B cell (primary cell): Measurements from ENCODE around the gene OR2A12. TPM values are rescaled to one million over a fixed set of nuclear protein-coding genes. Genes with fewer than 3 reads are reported as not detected.

Source experiments
- ATAC-seq: fragments of 200-7000 bp; cut with Tn5 transposase; one replicate; pipeline ENCODE4 v1.10.0; 2021; ENCODE audit warnings: low read depth, mild to moderate bottlenecking, moderate number of reproducible peaks, moderate library complexity
- CTCF ChIA-PET: fragments of 350-600 bp; sonication (Branson Sonifier 250); formaldehyde crosslinking; loops from one replicate; lab custom pipeline; 2021; ENCODE audit warnings: antibody characterized with exemption, inconsistent platforms; lab: Charles Lee
- POLR2A ChIA-PET: fragments of 350-600 bp; sonication (Branson Sonifier 250); formaldehyde crosslinking; loops from one replicate; lab custom pipeline; 2021; ENCODE audit warnings: antibody characterized with exemption; lab: Charles Lee
- DNase-seq: peaks from one replicate; pipeline ENCODE4 v3.0.0; 2013
- H2AFZ ChIP-seq: 2 replicates; pipeline ENCODE4 v1.6.1; 2012; ENCODE audit warnings: mild to moderate bottlenecking, low read depth, low read length; ENCODE audit not compliant: insufficient read depth, poor library complexity, severe bottlenecking
- H3K27ac ChIP-seq, 2 donors: 1 replicate in 1 of 2; 2 replicates in 1 of 2; pipeline ENCODE4 v1.5.1; 2012 to 2013; ENCODE audit warnings: low read length in 2 of 2, mild to moderate bottlenecking in 2 of 2, moderate library complexity in 1 of 2
- H3K27me3 ChIP-seq, 4 experiments: fragments of 200-600 bp in 1 of 4; sonication (generic) in 1 of 4; replicated peaks in 1 of 4; 1 replicate in 2 of 4; 2 replicates in 2 of 4; pipeline versions ENCODE4 v1.6.1 to v1.7.0; 2013 to 2016; ENCODE audit warnings: low read length in 3 of 4, mild to moderate bottlenecking in 2 of 4, mixed read lengths in 1 of 4, moderate library complexity in 1 of 4; ENCODE audit not compliant: insufficient read depth in 4 of 4, control insufficient read depth in 3 of 4; ENCODE audit errors: control extremely low read depth in 1 of 4
- H3K36me3 ChIP-seq, 2 experiments: replicated peaks in 1 of 2; 1 replicate in 1 of 2; 2 replicates in 1 of 2; pipeline versions ENCODE4 v1.6.1 to v1.7.1; 2013; ENCODE audit warnings: low read length in 1 of 2; ENCODE audit not compliant: insufficient read depth in 2 of 2, control insufficient read depth in 1 of 2; ENCODE audit errors: control extremely low read depth in 1 of 2, extremely low read depth in 1 of 2
- H3K4me1 ChIP-seq, 2 donors: fragments of 200-600 bp in 1 of 2; sonication (generic) in 1 of 2; 1 replicate in 1 of 2; 2 replicates in 1 of 2; pipeline versions ENCODE4 v1.5.1 to v1.6.1; 2013 to 2017; ENCODE audit warnings: low read length in 2 of 2; ENCODE audit not compliant: control insufficient read depth in 2 of 2, insufficient read depth in 2 of 2
- H3K4me2 ChIP-seq: replicated peaks from 2 replicates; pipeline ENCODE3; 2012; ENCODE audit warnings: mild to moderate bottlenecking, low read depth, low read length; ENCODE audit not compliant: poor library complexity, severe bottlenecking
- H3K4me3 ChIP-seq, 5 experiments: fragments of 200-600 bp in 1 of 5; sonication (generic) in 1 of 5; 1 replicate in 3 of 5; 2 replicates in 2 of 5; pipeline versions ENCODE4 v1.5.1 to v1.7.0; 2011 to 2016; ENCODE audit warnings: low read length in 4 of 5, mild to moderate bottlenecking in 4 of 5, low read depth in 2 of 5, control low read depth in 1 of 5, moderate library complexity in 1 of 5; ENCODE audit not compliant: insufficient read depth in 1 of 5; ENCODE audit errors: control extremely low read depth in 1 of 5, extremely low read depth in 1 of 5
- H3K79me2 ChIP-seq: fragments of 200-600 bp; sonication (generic); one replicate; pipeline ENCODE4 v1.6.0; 2016; ENCODE audit warnings: low read length; ENCODE audit not compliant: control insufficient read depth, insufficient read depth
- H3K9ac ChIP-seq: fragments of 200-600 bp; sonication (generic); 2 replicates; pipeline ENCODE4 v1.6.1; 2017; ENCODE audit warnings: mild to moderate bottlenecking, low read length, moderate library complexity
- H3K9me3 ChIP-seq, 3 donors: one replicate each; pipeline versions ENCODE4 v1.6.1 to v1.7.1; 2013; ENCODE audit warnings: low read length in 2 of 3; ENCODE audit not compliant: control insufficient read depth in 2 of 3, insufficient read depth in 1 of 3; ENCODE audit errors: control extremely low read depth in 1 of 3
- H4K20me1 ChIP-seq: 2 replicates; pipeline ENCODE4 v1.6.0; 2012; ENCODE audit warnings: mild to moderate bottlenecking, low read length; ENCODE audit not compliant: insufficient read depth, control insufficient read depth, poor library complexity, severe bottlenecking
- H3K27ac Mint-ChIP-seq: one replicate; pipeline ENCODE4 v1.8.0; 2021; ENCODE audit warnings: mixed read lengths
- H3K27me3 Mint-ChIP-seq: one replicate; pipeline ENCODE4 v1.8.0; 2021; ENCODE audit warnings: mixed read lengths
- H3K4me1 Mint-ChIP-seq: one replicate; pipeline ENCODE4 v1.8.0; 2021; ENCODE audit warnings: mixed read lengths
- H3K4me3 Mint-ChIP-seq: one replicate; pipeline ENCODE4 v1.8.0; 2021; ENCODE audit warnings: mixed read lengths
- H3K9me3 Mint-ChIP-seq: one replicate; pipeline ENCODE4 v1.8.0; 2022; ENCODE audit warnings: mixed read lengths; ENCODE audit not compliant: insufficient read depth
- CTCF ChIP-seq: fragments of 200-600 bp; IDR thresholded peaks from one replicate; pipeline ENCODE4 v1.8.0; 2022; ENCODE audit warnings: antibody characterized with exemption, mild to moderate bottlenecking
- EZH2 ChIP-seq: IDR thresholded peaks from 2 replicates; pipeline ENCODE4 v1.6.1; 2012; ENCODE audit warnings: borderline replicate concordance, low read depth, mild to moderate bottlenecking, moderate library complexity, low read length; ENCODE audit not compliant: insufficient read depth, poor library complexity, severe bottlenecking
- WGBS: methylation state at CpG from one replicate; pipeline ENCODE4 v1.1.5; 2013; ENCODE audit warnings: missing lambda C conversion rate; ENCODE audit not compliant: insufficient coverage; 5-methylcytosine and 5-hydroxymethylcytosine counted together
- intact Hi-C: fragments of 100-400 bp; cut with micrococcal nuclease; formaldehyde crosslinking; loops from one replicate; pipeline ENCODE4 v1.10.0; 2022
- polyA plus RNA-seq: library from polyadenylated mRNA; depleted of rRNA; stranded (reverse); fragments of >200 nt; gene quantifications from 2 replicates; pipeline ENCODE4 v1.2.3, GENCODE V29; 2012
- total RNA-seq, 2 donors: library from RNA; stranded (reverse); fragments of 120-200 nt in 1 of 2; gene quantifications; 1 replicate in 1 of 2; 2 replicates in 1 of 2; pipeline versions ENCODE4 v1.2.3 to v1.2.4, GENCODE V29; 2013 to 2022

Gene OR2A12
- total and polyA plus RNA-seq, 2 donors (not counting 1 experiment from before 2014, with no cell fraction given) = not detected

- H3K4me1 ChIP-seq = no peaks in the 10 kb centered on the region
- no peak within 1 kb of the TSS for H3K4me3 ChIP-seq
- H3K9ac ChIP-seq = no peak within 1 kb of the TSS
- H4K20me1 ChIP-seq = no peaks in the 10 kb centered on the region
- no peak within 1 kb of the TSS for H2AFZ ChIP-seq
- H3K9me3 ChIP-seq = no peaks in the 10 kb centered on the region
- TF ChIP-seq EZH2 = no peak
- intact Hi-C loops = no loop called here
- no peak within 1 kb of the TSS for H3K27ac ChIP-seq
- Mint-ChIP-seq H3K4me3 (no peak within 1 kb of the TSS), H3K27ac (no peak within 1 kb of the TSS), H3K9me3 (no peaks in the 10 kb centered on the region), H3K27me3 (peaks cover 18% of the 10 kb centered on the region), H3K4me1 (no peaks in the 10 kb centered on the region)
- no peaks in the 10 kb centered on the region for H3K27me3 ChIP-seq
- no CpG with 5 or more reads among the region's 2 CpGs for WGBS
- POLR2A ChIA-PET = no interaction called here
- no peaks in the 10 kb centered on the region for H3K79me2 ChIP-seq
- H3K36me3 ChIP-seq = no peaks in the 10 kb centered on the region
- no peak within 1 kb of the TSS for H3K4me2 ChIP-seq
- DNase-seq (no peak), ATAC-seq (no peak)
- CTCF ChIA-PET = no interaction called here
Measured at GRCh38 chr7:144109283-144109682, 23.2 kb downstream of the OR2A12 start, which contains the start of gene OR2A2. OR2A2 (plus strand) TSS chr7:144109583; CDS start chr7:144109583, 0 bp downstream.

- H3K27ac ChIP-seq = no peak overlapping the region
- no peak for ATAC-seq
- TF ChIP-seq CTCF (no peak), EZH2 (no peak)
- H3K79me2 ChIP-seq = no peaks in the 10 kb centered on the region
- no peaks in the 10 kb centered on the region for H3K4me1 ChIP-seq
- no peak overlapping the region for H2AFZ ChIP-seq
- H4K20me1 ChIP-seq = no peaks in the 10 kb centered on the region
- H3K4me2 ChIP-seq = no peak overlapping the region
- ChIA-PET POLR2A (no interaction called here), CTCF (no interaction called here)
- WGBS = 89% methylated on average over 3 of the region's 5 CpGs
- Mint-ChIP-seq H3K27me3 (peaks cover 18% of the 10 kb centered on the region), H3K4me1 (no peaks in the 10 kb centered on the region), H3K9me3 (no peaks in the 10 kb centered on the region), H3K4me3 (no peak overlapping the region), H3K27ac (no peak overlapping the region)
- no peaks in the 10 kb centered on the region for H3K9me3 ChIP-seq
- H3K9ac ChIP-seq = no peak overlapping the region
- H3K36me3 ChIP-seq = no peaks in the 10 kb centered on the region
- DNase-seq = no peak
- H3K4me3 ChIP-seq = no peak overlapping the region
- intact Hi-C loops = no loop called here
- no peaks in the 10 kb centered on the region for H3K27me3 ChIP-seq
Measured at GRCh38 chr7:144110272-144110671, 24.2 kb downstream of the OR2A12 start.
